Esophagus muscularis mucosa (tissue), 4 donors: ENCODE results near the gene CD3E.

ENCODE experiments used
- EP300 ChIP-seq: sonication (generic); formaldehyde crosslinking; IDR thresholded peaks from one replicate; pipeline ENCODE4 v1.6.1; 2017; ENCODE audit warnings: antibody characterized with exemption
- POLR2AphosphoS5 ChIP-seq, 2 donors: sonication (generic); formaldehyde crosslinking; IDR thresholded peaks; one replicate each; pipeline ENCODE4 v1.6.1; 2017; ENCODE audit warnings: antibody characterized with exemption in 2 of 2
- TF ChIP-seq, protein P1 (sequence below), 3 experiments: fragments of 200-600 bp in 2 of 3; fragments of 450-650 bp in 1 of 3; sonication (generic) in 2 of 3; IDR thresholded peaks; one replicate each; pipeline ENCODE4 v1.5.1; 2017 to 2019; ENCODE audit warnings: antibody characterized with exemption in 3 of 3, mild to moderate bottlenecking in 2 of 3, moderate library complexity in 1 of 3

DNA sequence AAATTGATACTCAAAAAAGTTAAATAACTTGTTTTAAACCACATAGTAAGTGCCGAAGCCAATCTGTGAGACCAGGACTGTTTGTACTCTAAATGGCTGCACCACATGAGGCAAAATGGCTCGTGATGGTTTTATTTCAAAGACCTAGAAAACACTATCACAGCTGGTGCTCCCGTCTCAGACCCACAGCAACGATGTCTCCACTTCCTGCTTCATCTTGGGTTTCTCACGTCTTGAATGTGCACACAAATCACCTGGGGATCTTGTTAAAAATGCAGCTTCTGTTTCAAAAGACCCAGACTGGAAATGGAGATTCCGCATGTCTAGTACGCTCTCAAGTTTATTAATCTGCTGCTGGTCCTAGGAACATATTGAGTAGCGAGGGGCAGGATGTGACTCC lies 1.2 kb downstream of the CD3E start:
- TF ChIP-seq, protein P1, sequence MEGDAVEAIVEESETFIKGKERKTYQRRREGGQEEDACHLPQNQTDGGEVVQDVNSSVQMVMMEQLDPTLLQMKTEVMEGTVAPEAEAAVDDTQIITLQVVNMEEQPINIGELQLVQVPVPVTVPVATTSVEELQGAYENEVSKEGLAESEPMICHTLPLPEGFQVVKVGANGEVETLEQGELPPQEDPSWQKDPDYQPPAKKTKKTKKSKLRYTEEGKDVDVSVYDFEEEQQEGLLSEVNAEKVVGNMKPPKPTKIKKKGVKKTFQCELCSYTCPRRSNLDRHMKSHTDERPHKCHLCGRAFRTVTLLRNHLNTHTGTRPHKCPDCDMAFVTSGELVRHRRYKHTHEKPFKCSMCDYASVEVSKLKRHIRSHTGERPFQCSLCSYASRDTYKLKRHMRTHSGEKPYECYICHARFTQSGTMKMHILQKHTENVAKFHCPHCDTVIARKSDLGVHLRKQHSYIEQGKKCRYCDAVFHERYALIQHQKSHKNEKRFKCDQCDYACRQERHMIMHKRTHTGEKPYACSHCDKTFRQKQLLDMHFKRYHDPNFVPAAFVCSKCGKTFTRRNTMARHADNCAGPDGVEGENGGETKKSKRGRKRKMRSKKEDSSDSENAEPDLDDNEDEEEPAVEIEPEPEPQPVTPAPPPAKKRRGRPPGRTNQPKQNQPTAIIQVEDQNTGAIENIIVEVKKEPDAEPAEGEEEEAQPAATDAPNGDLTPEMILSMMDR (IDR thresholded peaks at IDR 0.05), result no peak
- TF ChIP-seq POLR2AphosphoS5 (IDR thresholded peaks at IDR 0.05) (no peak), EP300 (no peak)
